Fibroblast of mammary gland (primary cell): Measurements from ENCODE around the gene FAM222A.

Experiments used
- DNase-seq: peaks from one replicate; pipeline ENCODE4 v3.0.0-alpha.2; 2010; ENCODE audit warnings: low read depth
- H3K4me3 ChIP-seq: 2 replicates; pipeline ENCODE4 v1.5.1; 2011; ENCODE audit warnings: low read depth, mild to moderate bottlenecking, low read length, moderate library complexity; ENCODE audit not compliant: control insufficient read depth
- CTCF ChIP-seq: conservative IDR thresholded peaks from 2 replicates; pipeline ENCODE4 v1.5.1; 2011; ENCODE audit warnings: low read depth, low read length, inconsistent platforms; ENCODE audit not compliant: control insufficient read depth, insufficient read depth

The FAM222A gene

GRCh38 chr12:109793411-109793810, 79.8 kb downstream of the FAM222A start:
- no peak overlapping the region for H3K4me3 ChIP-seq
- no peak for TF ChIP-seq CTCF
- DNase-seq = no peak

- no peak overlapping the region for H3K4me3 ChIP-seq
- DNase-seq = no peak
- no peak for TF ChIP-seq CTCF
Measured at GRCh38 chr12:109793826-109794501, 80.3 kb downstream of the FAM222A start.

GRCh38 chr12:109795023-109795422, 81.4 kb downstream of the FAM222A start:
- H3K4me3 ChIP-seq = no peak overlapping the region
- peak; percentile 76 for DNase-seq
- no peak for TF ChIP-seq CTCF

GRCh38 chr12:109796057-109796456, 82.4 kb downstream of the FAM222A start:
- no peak overlapping the region for H3K4me3 ChIP-seq
- DNase-seq = no peak
- TF ChIP-seq CTCF = no peak

- TF ChIP-seq CTCF = peak; percentile 28
- no peak for DNase-seq
- H3K4me3 ChIP-seq = no peak overlapping the region
Measured at GRCh38 chr12:109797905-109798669, 84.5 kb downstream of the FAM222A start.

GRCh38 chr12:109798691-109799090, 85.1 kb downstream of the FAM222A start:
- no peak for TF ChIP-seq CTCF
- no peak for DNase-seq
- H3K4me3 ChIP-seq = no peak overlapping the region
